ENCODE data around the gene WIF1. TPM values are rescaled to one million over a fixed set of nuclear protein-coding genes. Genes with fewer than 3 reads are reported as not detected.

Gene WIF1
- not detected in 2 replicates for total RNA-seq (2013; cell fraction: nucleolus; rRNA removed)
- total RNA-seq (2014; rRNA removed): not detected in 2 replicates
- not detected in 2 replicates for total RNA-seq (2014; rRNA removed; fragmentation: Illumina TruSeq; extraction: Trizol)
- total RNA-seq (2021): not detected in 2 replicates
- 0.10 TPM for polyA plus RNA-seq (2011; ENCODE audit: low read depth)
- not detected in 2 replicates for polyA plus RNA-seq (2011; rRNA removed)
- polyA plus RNA-seq (2011; cell fraction: cytosol; rRNA removed): 0.03 TPM in 2 replicates
- not detected in 2 replicates for polyA plus RNA-seq (2011; cell fraction: nucleus; rRNA removed)
- polyA plus RNA-seq (2012): 0.10 and 0.11 TPM in 2 replicates
- 0.04 TPM in 1 of 2 replicates, not detected in the other for polyA plus RNA-seq (2014; fragmentation: Illumina TruSeq; extraction: Trizol)
- polyA plus RNA-seq (2014; fragmentation: Nextera tagmentation; extraction: Ambion mirVana): under 1 TPM in 1 of 2 experiments, not detected in 1; 0.05 TPM
- polyA plus RNA-seq (2014; rRNA removed): 0.05 TPM in 1 of 2 replicates, not detected in the other
- not detected for polyA plus RNA-seq (2016; fragmentation: Nextera tagmentation; extraction: Ambion mirVana)
- polyA minus RNA-seq (2011; rRNA and poly(A)+ RNA removed): not detected in 2 replicates
- not detected in 2 replicates for polyA minus RNA-seq (2011; cell fraction: cytosol; rRNA and poly(A)+ RNA removed)
- not detected in 2 replicates for polyA minus RNA-seq (2011; cell fraction: nucleus; rRNA and poly(A)+ RNA removed)
- percentile 8 among the genes with signal in this experiment for Bru-seq, nascent RNA
- percentile 8 among the genes with signal in this experiment for BruChase-seq, experiment 1, labeled RNA remaining after a 6-hour chase
- BruChase-seq, experiment 2, labeled RNA remaining after a 2-hour chase: percentile 8 among the genes with signal in this experiment
- long read RNA-seq, experiment 1: 0 reads
- long read RNA-seq, experiment 2, partial matches to known transcripts: 0 of 1 reads
- long read RNA-seq, experiment 2, other reads (novel, unspliced or antisense): 1 of 1 reads

GRCh38 chr12:65121049-65121955 lies at the start of gene WIF1:
Gene WIF1 (minus strand): TSS chr12:65121305. CDS start chr12:65121191, 114 bp downstream.
- Histone ChIP-seq H3K27ac (ENCODE audit: control insufficient read depth, insufficient read depth) (no peak within 1 kb of the TSS), H3K9ac (ENCODE audit: control insufficient read depth, insufficient read depth, low read length) (no peak within 1 kb of the TSS), H3K36me3 (ENCODE audit: control insufficient read depth in 2 of 2, insufficient read depth in 2 of 2, low read length in 1 of 2) (no peaks in the 10 kb centered on the region), H3K4me3 (peak within 1 kb of the TSS; percentile 60; the same call in 1 of the 2 replicates), H3K27me3 (replicated peaks in 1 of 2; ENCODE audit: control insufficient read depth in 2 of 2, insufficient read depth in 2 of 2, low read length in 1 of 2) (peaks cover 2 to 5% of the 10 kb centered on the region in 2 experiments; a peak in 3 of 4 replicates), H3K9me3 (replicated peaks; ENCODE audit: control insufficient read depth, insufficient read depth, low read length) (no peaks in the 10 kb centered on the region), H4K20me1 (ENCODE audit: control insufficient read depth, insufficient read depth) (no peaks in the 10 kb centered on the region), H3K4me1 (ENCODE audit: control insufficient read depth, insufficient read depth, low read length) (no peaks in the 10 kb centered on the region; the same call in 1 of the 2 replicates), H3K79me2 (ENCODE audit: control insufficient read depth, insufficient read depth, low read length) (no peaks in the 10 kb centered on the region), H3K4me2 (ENCODE audit: control insufficient read depth, insufficient read depth) (peak within 1 kb of the TSS; percentile 83), H2AFZ (ENCODE audit: control insufficient read depth, low read depth, low read length) (peak within 1 kb of the TSS; percentile 59)
- ChIA-PET SMC1A (ENCODE audit: uncharacterized antibody, unreplicated experiment) (interaction anchor here (0.9 to 6.5 kb wide), 9 partner anchors 9 to 324 kb away, joined by 3 to 57 read pairs (median 4); partner anchors contain the start of gene LEMD3), POLR2A (interaction anchor here (0.6 kb wide), 1 partner anchor 587 kb away, joined by 3 read pairs; no protein-coding TSS in a partner anchor), CTCF (interaction anchor here (1.0 to 3.0 kb wide), 8 partner anchors 15 to 325 kb away, joined by 3 to 23 read pairs (median 6); partner anchors contain the start of gene LEMD3), RAD21 (ENCODE audit: unreplicated experiment) (interaction anchor here (0.7 to 2.6 kb wide), 3 partner anchors 111 to 325 kb away, joined by 3 to 14 read pairs (median 11); no protein-coding TSS in a partner anchor)
- ATAC-seq (peak; percentile 87), DNase-seq (ENCODE audit: low read depth, low spot score) (no peak), FAIRE-seq (no peak)
- peak; percentile 31 to 45 (median 41); a peak in 5 of 6 replicates for TF ChIP-seq CTCF (IDR thresholded peaks at IDR 0.05 in 2 of 3, conservative IDR thresholded peaks at IDR 0.05 in 1 of 3; ENCODE audit: control insufficient read depth in 2 of 3, extremely low read depth in 1 of 3, insufficient read depth in 1 of 3, low read depth in 3 of 3, low read length in 3 of 3)
- 0 out of 2 replicates have a peak, but pooled peaks have one; percentile 12 for TF ChIP-seq RAD21 (IDR thresholded peaks at IDR 0.05; ENCODE audit: insufficient read depth, low read depth, low read length)
- no peak for TF ChIP-seq MTA3 (IDR thresholded peaks at IDR 0.05; ENCODE audit: borderline replicate concordance, low read length)
- TF ChIP-seq YY1 (IDR thresholded peaks at IDR 0.05; ENCODE audit: low read depth, low read length): 0 out of 2 replicates have a peak, but pooled peaks have one; percentile 11
- TF ChIP-seq BHLHE40 (IDR thresholded peaks at IDR 0.05; ENCODE audit: borderline replicate concordance in 1 of 2, low read depth in 2 of 2, low read length in 1 of 2): no peak
- in situ Hi-C loops (cut with MboI) (loop anchor here (5.0 kb wide), 1 partner anchor 324 kb away; no protein-coding TSS in a partner anchor), intact Hi-C loops (cut with micrococcal nuclease; ENCODE audit: unreplicated experiment) (no loop called here)
- BruUV-seq (replicated peaks): no TSS peak
- 14% methylated on average over 56 of the region's 73 CpGs for WGBS (ENCODE audit: insufficient coverage, insufficient replicate concordance, low lambda C conversion rate, missing lambda C conversion rate)
